Activated CD4-positive, alpha-beta T cell treated with anti-CD3 and anti-CD28 coated beads, Interleukin-2, Interleukin-6, amounts not matched to agents 100 ng/mL and 50 ng/mL, durations not matched to agents 16 hours and 8 hours (primary cell): Measurements from ENCODE around the gene VEGFA.

Experiments
- DNase-seq: peaks from one replicate; pipeline ENCODE4 v3.0.0-alpha.2; 2020

VEGFA gene

GRCh38 chr6:43773980-43774775 is 4.2 kb downstream of the VEGFA start:
- no peak for DNase-seq

GRCh38 chr6:43774776-43775534 is 4.9 kb downstream of the VEGFA start:
- DNase-seq: peak; percentile 71

DNA sequence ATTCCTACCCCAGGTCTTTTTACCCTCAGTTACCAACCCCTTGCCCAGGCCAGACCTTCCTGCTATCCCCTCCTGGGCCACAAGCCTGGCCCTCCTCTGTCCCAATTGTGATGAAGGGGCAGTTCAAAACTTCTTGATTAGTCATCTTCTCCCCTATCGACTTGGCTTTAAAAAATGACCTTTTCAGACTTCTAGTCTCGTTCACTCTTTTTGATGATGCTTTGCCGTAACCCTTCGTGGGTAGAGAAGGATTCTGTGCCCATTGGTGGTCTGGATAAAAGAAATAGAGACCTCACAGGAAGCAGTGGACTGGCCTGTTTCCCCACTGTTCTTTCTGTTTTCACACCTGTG is 5.5 kb downstream of the VEGFA start:
- no peak for DNase-seq

DNA sequence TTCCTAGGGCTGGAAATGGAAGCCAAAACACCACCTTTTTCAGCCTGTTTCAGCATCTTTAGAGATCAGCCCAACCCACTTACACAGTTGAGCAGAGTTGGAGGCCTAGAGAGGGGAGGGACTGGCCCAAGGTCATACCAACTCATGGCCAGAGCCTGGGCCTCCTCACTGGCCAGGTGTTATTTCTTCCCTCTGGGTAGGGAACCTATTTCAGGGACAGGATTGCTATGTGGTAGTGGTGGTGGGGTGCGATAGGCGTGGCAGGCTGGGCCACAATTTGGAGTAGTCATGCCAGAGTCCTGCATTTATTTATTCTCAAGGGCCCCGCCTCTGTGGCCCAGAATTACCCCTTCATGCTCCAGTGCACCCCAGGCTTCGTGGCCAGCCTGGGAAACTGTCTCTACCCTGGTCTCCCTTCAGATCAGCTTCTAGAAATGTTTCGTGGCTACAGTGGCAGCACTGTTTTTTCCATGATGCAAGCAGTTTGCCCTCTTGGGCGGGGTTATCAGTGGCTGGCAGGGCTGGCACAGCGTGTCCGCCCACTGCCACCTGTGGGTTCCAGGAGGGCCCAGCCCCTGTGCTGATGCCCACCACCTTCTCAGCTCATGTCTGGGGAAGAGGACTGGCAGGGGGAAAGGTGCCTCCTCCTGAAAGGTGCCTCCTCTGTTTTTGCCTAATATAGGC is 6.2 kb downstream of the VEGFA start:
- DNase-seq: no peak

GRCh38 chr6:43776799-43777776 is 7.1 kb downstream of the VEGFA start:
- DNase-seq: no peak

DNA sequence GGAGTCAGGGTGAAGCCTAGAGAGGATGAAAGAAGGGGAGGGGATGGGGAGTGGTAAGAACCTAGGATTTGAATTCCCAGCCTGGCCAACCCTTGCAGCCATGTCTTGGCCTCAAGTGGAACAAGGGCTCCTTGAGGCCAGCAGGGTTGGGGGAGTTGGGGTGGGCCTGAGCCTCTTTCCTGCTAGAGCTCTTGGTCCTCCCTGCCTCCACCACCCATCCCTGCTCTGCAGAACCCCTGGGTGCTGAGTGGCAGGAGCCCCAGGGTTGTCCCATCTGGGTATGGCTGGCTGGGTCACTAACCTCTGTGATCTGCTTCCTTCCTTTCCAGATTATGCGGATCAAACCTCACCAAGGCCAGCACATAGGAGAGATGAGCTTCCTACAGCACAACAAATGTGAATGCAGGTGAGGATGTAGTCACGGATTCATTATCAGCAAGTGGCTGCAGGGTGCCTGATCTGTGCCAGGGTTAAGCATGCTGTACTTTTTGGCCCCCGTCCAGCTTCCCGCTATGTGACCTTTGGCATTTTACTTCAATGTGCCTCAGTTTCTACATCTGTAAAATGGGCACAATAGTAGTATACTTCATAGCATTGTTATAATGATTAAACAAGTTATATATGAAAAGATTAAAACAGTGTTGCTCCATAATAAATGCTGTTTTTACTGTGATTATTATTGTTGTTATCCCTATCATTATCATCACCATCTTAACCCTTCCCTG is 8.3 kb downstream of the VEGFA start:
- DNase-seq: no peak

DNA sequence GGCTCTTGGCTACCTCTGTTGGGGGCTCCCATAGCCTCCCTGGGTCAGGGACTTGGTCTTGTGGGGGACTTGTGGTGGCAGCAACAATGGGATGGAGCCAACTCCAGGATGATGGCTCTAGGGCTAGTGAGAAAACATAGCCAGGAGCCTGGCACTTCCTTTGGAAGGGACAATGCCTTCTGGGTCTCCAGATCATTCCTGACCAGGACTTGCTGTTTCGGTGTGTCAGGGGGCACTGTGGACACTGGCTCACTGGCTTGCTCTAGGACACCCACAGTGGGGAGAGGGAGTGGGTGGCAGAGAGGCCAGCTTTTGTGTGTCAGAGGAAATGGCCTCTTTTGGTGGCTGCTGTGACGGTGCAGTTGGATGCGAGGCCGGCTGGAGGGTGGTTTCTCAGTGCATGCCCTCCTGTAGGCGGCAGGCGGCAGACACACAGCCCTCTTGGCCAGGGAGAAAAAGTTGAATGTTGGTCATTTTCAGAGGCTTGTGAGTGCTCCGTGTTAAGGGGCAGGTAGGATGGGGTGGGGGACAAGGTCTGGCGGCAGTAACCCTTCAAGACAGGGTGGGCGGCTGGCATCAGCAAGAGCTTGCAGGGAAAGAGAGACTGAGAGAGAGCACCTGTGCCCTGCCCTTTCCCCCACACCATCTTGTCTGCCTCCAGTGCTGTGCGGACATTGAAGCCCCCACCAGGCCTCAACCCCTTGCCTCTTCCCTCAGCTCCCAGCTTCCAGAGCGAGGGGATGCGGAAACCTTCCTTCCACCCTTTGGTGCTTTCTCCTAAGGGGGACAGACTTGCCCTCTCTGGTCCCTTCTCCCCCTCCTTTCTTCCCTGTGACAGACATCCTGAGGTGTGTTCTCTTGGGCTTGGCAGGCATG is 9.2 kb downstream of the VEGFA start:
- no peak for DNase-seq

- no peak for DNase-seq
These were observed 9.8 kb downstream of the VEGFA start for GRCh38 chr6:43779852-43780236.

GRCh38 chr6:43780293-43780692 is 10.3 kb downstream of the VEGFA start:
- no peak for DNase-seq

DNA sequence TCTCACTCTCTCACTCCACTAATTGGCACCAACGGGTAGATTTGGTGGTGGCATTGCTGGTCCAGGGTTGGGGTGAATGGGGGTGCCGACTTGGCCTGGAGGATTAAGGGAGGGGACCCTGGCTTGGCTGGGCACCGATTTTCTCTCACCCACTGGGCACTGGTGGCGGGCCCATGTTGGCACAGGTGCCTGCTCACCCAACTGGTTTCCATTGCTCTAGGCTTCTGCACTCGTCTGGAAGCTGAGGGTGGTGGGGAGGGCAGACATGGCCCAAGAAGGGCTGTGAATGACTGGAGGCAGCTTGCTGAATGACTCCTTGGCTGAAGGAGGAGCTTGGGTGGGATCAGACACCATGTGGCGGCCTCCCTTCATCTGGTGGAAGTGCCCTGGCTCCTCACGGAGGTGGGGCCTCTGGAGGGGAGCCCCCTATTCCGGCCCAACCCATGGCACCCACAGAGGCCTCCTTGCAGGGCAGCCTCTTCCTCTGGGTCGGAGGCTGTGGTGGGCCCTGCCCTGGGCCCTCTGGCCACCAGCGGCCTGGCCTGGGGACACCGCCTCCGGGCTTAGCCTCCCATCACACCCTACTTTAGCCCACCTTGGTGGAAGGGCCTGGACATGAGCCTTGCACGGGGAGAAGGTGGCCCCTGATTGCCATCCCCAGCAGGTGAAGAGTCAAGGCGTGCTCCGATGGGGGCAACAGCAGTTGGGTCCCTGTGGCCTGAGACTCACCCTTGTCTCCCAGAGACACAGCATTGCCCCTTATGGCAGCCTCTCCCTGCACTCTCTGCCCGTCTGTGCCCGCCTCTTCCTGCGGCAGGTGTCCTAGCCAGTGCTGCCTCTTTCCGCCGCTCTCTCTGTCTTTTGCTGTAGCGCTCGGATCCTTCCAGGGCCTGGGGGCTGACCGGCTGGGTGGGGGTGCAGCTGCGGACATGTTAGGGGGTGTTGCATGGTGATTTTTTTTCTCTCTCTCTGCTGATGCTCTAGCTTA is 11.2 kb downstream of the VEGFA start:
- no peak for DNase-seq

DNA sequence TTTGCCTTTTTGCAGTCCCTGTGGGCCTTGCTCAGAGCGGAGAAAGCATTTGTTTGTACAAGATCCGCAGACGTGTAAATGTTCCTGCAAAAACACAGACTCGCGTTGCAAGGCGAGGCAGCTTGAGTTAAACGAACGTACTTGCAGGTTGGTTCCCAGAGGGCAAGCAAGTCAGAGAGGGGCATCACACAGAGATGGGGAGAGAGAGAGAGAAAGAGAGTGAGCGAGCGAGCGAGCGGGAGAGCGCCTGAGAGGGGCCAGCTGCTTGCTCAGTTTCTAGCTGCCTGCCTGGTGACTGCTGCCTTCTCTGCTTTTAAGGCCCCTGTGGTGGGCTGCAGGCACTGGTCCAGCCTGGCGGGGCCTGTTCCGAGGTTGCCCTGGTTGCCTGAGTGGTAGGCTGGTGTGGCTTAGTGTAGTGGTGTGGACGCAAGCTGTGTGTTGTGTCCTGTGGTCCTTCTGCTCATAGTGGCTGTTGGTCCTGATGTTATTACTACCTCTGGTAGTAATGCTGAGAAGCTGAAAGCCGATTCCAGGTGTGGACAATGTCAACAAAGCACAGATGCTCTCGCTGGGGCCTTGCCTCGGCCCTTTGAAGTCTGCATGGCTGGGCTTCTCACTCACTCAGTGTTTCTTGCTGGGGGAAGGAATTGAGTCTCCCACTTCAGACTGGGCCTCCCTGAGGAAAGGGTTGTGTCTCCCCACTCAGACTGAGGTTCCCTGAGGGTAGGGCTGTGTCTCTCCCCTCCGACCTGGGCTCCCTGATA is 12.1 kb downstream of the VEGFA start:
- DNase-seq: no peak

DNA sequence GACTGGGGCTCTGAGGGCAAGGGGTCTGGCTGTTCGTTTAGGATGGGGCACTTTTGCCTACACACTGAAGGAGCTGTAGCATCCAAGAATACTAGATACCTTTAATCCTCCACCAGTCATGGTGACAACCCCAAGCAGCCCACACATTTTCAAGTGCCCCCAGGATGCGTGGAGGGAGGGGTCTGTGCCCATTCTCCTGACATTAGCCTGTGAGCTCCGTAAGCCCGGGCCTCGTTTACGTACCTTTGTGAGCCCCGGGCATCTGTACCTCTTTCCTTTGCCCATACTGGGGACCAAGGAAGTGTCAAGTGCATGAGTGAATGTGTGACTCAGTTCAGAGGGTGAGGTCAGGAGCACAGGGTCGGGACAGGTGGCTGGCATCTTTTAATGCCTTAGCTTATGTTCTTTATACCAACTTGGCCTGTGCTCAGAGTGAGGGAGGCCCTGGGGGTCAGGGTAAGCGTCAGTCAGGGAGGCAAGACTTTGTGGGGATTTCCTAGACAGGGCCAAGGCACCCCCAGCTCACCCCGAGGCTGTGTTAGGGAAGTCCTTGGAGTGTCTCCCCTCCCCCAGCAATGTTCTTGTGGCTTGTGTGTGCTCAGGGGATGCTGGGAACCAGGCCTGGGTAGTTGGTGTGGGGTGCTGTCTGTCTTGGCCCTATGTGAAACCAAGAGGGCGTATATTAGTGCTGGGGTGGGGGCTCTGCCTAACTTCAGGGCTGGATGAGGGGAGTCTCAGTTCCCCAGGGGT is 12.9 kb downstream of the VEGFA start:
- DNase-seq: no peak

DNA sequence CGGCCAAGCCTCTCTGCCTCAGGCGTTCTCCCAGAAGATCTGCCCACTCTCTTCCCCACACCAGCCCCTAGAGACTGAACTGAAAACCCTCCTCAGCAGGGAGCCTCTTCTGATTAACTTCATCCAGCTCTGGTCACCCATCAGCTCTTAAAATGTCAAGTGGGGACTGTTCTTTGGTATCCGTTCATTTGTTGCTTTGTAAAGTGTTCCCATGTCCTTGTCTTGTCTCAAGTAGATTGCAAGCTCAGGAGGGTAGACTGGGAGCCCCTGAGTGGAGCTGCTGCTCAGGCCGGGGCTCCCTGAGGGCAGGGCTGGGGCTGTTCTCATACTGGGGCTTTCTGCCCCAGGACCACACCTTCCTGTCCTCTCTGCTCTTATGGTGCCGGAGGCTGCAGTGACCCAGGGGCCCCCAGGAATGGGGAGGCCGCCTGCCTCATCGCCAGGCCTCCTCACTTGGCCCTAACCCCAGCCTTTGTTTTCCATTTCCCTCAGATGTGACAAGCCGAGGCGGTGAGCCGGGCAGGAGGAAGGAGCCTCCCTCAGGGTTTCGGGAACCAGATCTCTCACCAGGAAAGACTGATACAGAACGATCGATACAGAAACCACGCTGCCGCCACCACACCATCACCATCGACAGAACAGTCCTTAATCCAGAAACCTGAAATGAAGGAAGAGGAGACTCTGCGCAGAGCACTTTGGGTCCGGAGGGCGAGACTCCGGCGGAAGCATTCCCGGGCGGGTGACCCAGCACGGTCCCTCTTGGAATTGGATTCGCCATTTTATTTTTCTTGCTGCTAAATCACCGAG is 14.2 kb downstream of the VEGFA start:
- no peak for DNase-seq

GRCh38 chr6:43785220-43785752 is 15.3 kb downstream of the VEGFA start:
- no peak for DNase-seq

DNA sequence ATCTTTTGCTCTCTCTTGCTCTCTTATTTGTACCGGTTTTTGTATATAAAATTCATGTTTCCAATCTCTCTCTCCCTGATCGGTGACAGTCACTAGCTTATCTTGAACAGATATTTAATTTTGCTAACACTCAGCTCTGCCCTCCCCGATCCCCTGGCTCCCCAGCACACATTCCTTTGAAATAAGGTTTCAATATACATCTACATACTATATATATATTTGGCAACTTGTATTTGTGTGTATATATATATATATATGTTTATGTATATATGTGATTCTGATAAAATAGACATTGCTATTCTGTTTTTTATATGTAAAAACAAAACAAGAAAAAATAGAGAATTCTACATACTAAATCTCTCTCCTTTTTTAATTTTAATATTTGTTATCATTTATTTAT is 15.9 kb downstream of the VEGFA start:
- DNase-seq: no peak

DNA sequence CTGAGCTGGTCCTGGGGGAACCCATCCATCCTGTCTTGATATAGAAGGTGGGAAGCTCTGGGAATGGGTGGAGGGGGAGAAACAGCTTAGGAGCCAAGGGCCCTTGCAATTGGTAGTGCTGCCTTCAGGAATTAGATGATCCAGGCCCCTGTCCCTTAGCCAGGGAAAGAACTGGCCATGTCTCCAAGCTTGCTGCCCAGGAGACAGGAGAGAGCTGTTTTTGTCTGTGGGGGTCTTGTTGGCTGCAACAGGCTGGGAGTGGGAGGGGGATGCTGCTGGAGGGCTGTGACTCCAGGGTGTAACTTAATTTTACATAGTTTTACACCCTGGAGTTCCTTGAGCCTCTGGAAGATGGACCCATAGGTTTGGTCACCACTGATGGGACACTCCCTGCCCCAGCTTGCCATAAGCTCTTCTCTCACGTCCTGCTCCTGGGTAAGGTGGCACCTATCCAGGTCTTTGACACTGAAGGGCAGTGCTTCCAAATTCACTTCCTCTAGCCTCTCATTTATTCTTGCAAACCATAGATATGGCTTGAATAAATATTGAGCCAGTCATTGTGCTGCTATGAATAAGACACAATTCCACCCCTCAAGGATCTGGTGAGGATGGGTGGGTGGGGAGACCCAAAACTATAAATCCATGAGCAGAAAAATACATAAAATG is 16.8 kb downstream of the VEGFA start:
- DNase-seq: no peak
